Bronchial epithelial cell (primary cell): ENCODE results near the gene LPAR3. TPM values are rescaled to one million over a fixed set of nuclear protein-coding genes. Genes with fewer than 3 reads are reported as not detected.

ENCODE experiments used
- DNase-seq: peaks from one replicate; pipeline ENCODE4 v3.0.0-alpha.2; 2010; ENCODE audit warnings: low read depth
- FAIRE-seq: peaks from 2 replicates; lab custom pipeline; 2011; peaks lifted over from hg19 to GRCh38; lab: Jason Lieb, UNC
- H3K27me3 ChIP-seq: 2 replicates; pipeline ENCODE4 v1.5.1; 2011; ENCODE audit warnings: low read length; ENCODE audit not compliant: control insufficient read depth, insufficient read depth
- H3K36me3 ChIP-seq: 2 replicates; pipeline ENCODE4 v1.5.1; 2011; ENCODE audit warnings: low read length; ENCODE audit not compliant: control insufficient read depth, insufficient read depth
- H3K4me3 ChIP-seq: 2 replicates; pipeline ENCODE4 v1.5.1; 2011; ENCODE audit warnings: mild to moderate bottlenecking, low read depth, low read length, control low read depth
- total RNA-seq: library from RNA; depleted of rRNA; stranded (reverse); fragments of >200 nt; gene quantifications from 2 replicates; pipeline ENCODE4 v1.2.1, GENCODE V29; 2014
- TF ChIP-seq, protein P1 (sequence below): IDR thresholded peaks from 2 replicates; pipeline ENCODE4 v1.5.1; 2011; ENCODE audit warnings: mild to moderate bottlenecking, moderate library complexity, low read length, control low read depth, inconsistent platforms; ENCODE audit not compliant: insufficient read depth, severe bottlenecking

The LPAR3 gene
- total RNA-seq, 1 donor from 2014 or later, result 104 TPM

DNA sequence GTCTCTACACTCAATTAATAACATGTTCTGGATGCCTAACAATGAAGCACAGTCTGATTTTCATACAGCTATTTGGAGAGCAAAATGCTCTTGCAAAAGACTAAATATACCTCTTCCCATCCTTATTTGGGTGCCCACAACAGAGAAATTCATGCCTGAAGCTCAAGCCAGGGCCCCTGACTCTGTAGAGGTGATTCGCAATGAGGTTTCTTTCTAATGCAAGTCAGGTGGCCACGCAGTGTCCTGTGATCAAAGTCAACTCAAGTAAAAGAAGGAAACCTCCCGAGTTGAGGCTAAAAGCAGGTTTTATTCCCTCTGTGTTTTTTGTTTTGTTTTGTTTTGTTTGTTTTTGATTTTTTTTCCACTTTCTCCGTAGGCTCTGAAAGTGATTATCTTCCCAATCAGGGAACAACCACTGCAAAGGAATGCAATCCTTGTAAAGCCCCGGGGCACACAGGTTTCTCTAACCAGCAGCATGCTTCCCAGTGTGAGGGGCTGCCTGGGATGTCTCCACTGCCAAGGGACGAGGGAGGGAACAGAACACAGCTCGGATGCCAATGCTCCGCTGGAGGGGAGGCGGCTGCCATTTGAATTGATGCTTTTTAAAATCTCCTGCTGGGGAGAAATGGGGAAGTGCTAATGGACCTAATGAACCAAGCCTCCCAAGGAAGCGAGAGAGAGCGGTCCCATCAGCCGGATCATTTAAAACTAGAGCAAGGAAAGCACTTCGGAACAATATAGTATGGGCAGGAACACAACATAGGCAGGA, 128.9 kb downstream of the LPAR3 start:
- Histone ChIP-seq H3K36me3 (no peaks in the 10 kb centered on the region), H3K27me3 (no peaks in the 10 kb centered on the region), H3K4me3 (no peak overlapping the region)
- TF ChIP-seq, protein P1, sequence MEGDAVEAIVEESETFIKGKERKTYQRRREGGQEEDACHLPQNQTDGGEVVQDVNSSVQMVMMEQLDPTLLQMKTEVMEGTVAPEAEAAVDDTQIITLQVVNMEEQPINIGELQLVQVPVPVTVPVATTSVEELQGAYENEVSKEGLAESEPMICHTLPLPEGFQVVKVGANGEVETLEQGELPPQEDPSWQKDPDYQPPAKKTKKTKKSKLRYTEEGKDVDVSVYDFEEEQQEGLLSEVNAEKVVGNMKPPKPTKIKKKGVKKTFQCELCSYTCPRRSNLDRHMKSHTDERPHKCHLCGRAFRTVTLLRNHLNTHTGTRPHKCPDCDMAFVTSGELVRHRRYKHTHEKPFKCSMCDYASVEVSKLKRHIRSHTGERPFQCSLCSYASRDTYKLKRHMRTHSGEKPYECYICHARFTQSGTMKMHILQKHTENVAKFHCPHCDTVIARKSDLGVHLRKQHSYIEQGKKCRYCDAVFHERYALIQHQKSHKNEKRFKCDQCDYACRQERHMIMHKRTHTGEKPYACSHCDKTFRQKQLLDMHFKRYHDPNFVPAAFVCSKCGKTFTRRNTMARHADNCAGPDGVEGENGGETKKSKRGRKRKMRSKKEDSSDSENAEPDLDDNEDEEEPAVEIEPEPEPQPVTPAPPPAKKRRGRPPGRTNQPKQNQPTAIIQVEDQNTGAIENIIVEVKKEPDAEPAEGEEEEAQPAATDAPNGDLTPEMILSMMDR, result no peak
- no peak for DNase-seq
- no peak for FAIRE-seq

DNA sequence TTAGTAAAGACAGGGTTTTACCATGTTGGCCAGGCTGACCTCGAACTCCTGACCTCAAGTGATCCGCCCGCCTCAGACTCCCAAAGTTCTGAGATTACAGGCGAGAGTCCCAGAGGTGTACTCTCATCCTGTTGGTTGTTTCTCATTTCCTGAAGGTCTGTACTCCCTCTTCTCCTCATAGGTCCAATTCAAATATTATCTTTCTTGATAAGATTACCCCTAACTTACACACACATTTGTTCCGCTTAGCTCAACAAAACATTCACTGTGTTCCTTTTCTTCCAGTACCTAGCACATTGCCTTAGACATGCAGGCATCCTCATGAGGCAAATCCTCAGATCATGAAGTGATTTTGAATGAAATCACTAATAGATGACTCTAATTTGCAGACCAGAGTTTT, 130.3 kb downstream of the LPAR3 start:
- no peak for FAIRE-seq
- H3K27me3 ChIP-seq, result no peaks in the 10 kb centered on the region
- TF ChIP-seq, protein P1, result no peak

More for the DNA sequence above, 130.3 kb downstream of the LPAR3 start:
- Histone ChIP-seq H3K36me3 (no peaks in the 10 kb centered on the region), H3K4me3 (no peak overlapping the region)
- DNase-seq, result no peak

Other genes with a start within 250 kb of the LPAR3 start
- 11.6 and 11.8 TPM in 2 replicates for gene SSX2IP, start 202.7 kb downstream of the LPAR3 start, total RNA-seq
- gene MCOLN2, start 103.9 kb upstream of the LPAR3 start, total RNA-seq, result under 0.01 and 0.64 TPM in 2 replicates
- 2.4 and 4.6 TPM in 2 replicates for gene MCOLN3, start 155.3 kb upstream of the LPAR3 start, total RNA-seq